Gastroesophageal sphincter (tissue), 3 donors: ENCODE data around the gene KRTAP1-5.

Experiments used
- EP300 ChIP-seq: sonication (generic); formaldehyde crosslinking; IDR thresholded peaks from one replicate; pipeline ENCODE4 v1.6.1; 2017; ENCODE audit warnings: antibody characterized with exemption, mild to moderate bottlenecking
- POLR2A ChIP-seq, 2 donors: fragments of 450-650 bp; IDR thresholded peaks; one replicate each; pipeline ENCODE4 v1.6.1; 2017; ENCODE audit warnings: antibody characterized with exemption in 2 of 2, mild to moderate bottlenecking in 2 of 2, moderate library complexity in 1 of 2
- TF ChIP-seq, protein P1 (sequence below), 4 experiments: fragments of 200-600 bp in 2 of 4; fragments of 450-650 bp in 2 of 4; sonication (generic) in 1 of 4; IDR thresholded peaks; one replicate each; pipeline ENCODE4 v1.5.1; 2017 to 2019; ENCODE audit warnings: antibody characterized with exemption in 4 of 4, mild to moderate bottlenecking in 2 of 4, moderate library complexity in 2 of 4

DNA sequence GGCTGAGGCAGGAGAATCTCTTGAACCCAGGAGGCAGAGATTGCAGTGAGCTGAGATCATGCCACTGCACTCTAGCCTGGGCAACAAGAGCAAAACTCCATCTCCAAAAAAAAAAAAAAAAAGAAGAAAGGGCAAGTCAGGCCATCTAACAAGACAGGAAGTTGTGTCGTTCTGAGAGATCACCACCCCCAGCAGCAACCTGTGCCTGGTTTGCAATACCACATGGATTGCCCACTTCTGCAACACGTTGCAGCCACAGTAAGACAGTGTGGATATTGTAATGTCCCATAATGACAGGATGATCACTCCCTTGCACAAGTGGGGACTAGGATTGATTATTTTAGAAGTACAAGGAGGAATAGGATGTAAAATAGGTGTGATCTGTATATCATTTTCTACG is 42.0 kb upstream of the KRTAP1-5 start:
- TF ChIP-seq, protein P1, sequence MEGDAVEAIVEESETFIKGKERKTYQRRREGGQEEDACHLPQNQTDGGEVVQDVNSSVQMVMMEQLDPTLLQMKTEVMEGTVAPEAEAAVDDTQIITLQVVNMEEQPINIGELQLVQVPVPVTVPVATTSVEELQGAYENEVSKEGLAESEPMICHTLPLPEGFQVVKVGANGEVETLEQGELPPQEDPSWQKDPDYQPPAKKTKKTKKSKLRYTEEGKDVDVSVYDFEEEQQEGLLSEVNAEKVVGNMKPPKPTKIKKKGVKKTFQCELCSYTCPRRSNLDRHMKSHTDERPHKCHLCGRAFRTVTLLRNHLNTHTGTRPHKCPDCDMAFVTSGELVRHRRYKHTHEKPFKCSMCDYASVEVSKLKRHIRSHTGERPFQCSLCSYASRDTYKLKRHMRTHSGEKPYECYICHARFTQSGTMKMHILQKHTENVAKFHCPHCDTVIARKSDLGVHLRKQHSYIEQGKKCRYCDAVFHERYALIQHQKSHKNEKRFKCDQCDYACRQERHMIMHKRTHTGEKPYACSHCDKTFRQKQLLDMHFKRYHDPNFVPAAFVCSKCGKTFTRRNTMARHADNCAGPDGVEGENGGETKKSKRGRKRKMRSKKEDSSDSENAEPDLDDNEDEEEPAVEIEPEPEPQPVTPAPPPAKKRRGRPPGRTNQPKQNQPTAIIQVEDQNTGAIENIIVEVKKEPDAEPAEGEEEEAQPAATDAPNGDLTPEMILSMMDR (IDR thresholded peaks at IDR 0.05) = no peak
- TF ChIP-seq POLR2A (IDR thresholded peaks at IDR 0.05) (no peak), EP300 (no peak)
